Trophoblast cell (in vitro differentiated cells and primary cell): Measurements from ENCODE around the gene MAST4.

ENCODE experiments used
- DNase-seq, 2 donors: peaks; one replicate each; pipeline ENCODE4 v3.0.0-alpha.2; 2016
- H2AFZ ChIP-seq: 2 replicates; pipeline ENCODE4 v1.6.1; 2013; ENCODE audit warnings: low read length, moderate library complexity, mild to moderate bottlenecking; ENCODE audit not compliant: insufficient read depth, poor library complexity
- H2AK5ac ChIP-seq: 2 replicates; pipeline ENCODE4 v1.6.1; 2013; ENCODE audit warnings: mild to moderate bottlenecking, low read length
- H2BK120ac ChIP-seq: 2 replicates; pipeline ENCODE4 v1.6.1; 2013; ENCODE audit warnings: low read length, mild to moderate bottlenecking, moderate library complexity; ENCODE audit not compliant: insufficient read depth, poor library complexity
- H2BK12ac ChIP-seq: 2 replicates; pipeline ENCODE4 v1.6.1; 2013; ENCODE audit warnings: mild to moderate bottlenecking, low read length, moderate library complexity
- H2BK5ac ChIP-seq: 2 replicates; pipeline ENCODE4 v1.6.1; 2013; ENCODE audit warnings: low read length, low read depth, moderate library complexity, mild to moderate bottlenecking; ENCODE audit not compliant: poor library complexity
- H3K14ac ChIP-seq: 2 replicates; pipeline ENCODE4 v1.6.1; 2013; ENCODE audit warnings: mild to moderate bottlenecking, low read length
- H3K18ac ChIP-seq: 2 replicates; pipeline ENCODE4 v1.6.1; 2013; ENCODE audit warnings: mild to moderate bottlenecking, low read length
- H3K23ac ChIP-seq: 2 replicates; pipeline ENCODE4 v1.6.1; 2013; ENCODE audit warnings: low read length
- H3K27ac ChIP-seq: 2 replicates; pipeline ENCODE4 v1.5.1; 2013; ENCODE audit warnings: low read depth, mild to moderate bottlenecking, inconsistent platforms, low read length, moderate library complexity
- H3K27me3 ChIP-seq: 2 replicates; pipeline ENCODE4 v1.6.1; 2013; ENCODE audit warnings: inconsistent platforms, mild to moderate bottlenecking, low read length, moderate library complexity; ENCODE audit not compliant: insufficient read depth
- H3K36me3 ChIP-seq, 2 experiments: 1 replicate in 1 of 2; 2 replicates in 1 of 2; pipeline ENCODE4 v1.6.1; 2013; ENCODE audit warnings: low read length in 2 of 2, mild to moderate bottlenecking in 2 of 2, moderate library complexity in 1 of 2; ENCODE audit not compliant: insufficient read depth in 2 of 2, control insufficient read depth in 1 of 2
- H3K4ac ChIP-seq: 2 replicates; pipeline ENCODE4 v1.6.1; 2013; ENCODE audit warnings: low read depth, mild to moderate bottlenecking, low read length, moderate library complexity
- H3K4me1 ChIP-seq, 2 experiments: 1 replicate in 1 of 2; 2 replicates in 1 of 2; pipeline ENCODE4 v1.6.1; 2013; ENCODE audit warnings: low read length in 2 of 2, mild to moderate bottlenecking in 2 of 2, moderate library complexity in 1 of 2; ENCODE audit not compliant: insufficient read depth in 2 of 2, control insufficient read depth in 1 of 2
- H3K4me2 ChIP-seq: 2 replicates; pipeline ENCODE4 v1.6.1; 2013; ENCODE audit warnings: inconsistent platforms, mild to moderate bottlenecking, low read length, moderate library complexity
- H3K4me3 ChIP-seq: 2 replicates; pipeline ENCODE4 v1.5.1; 2013; ENCODE audit warnings: mild to moderate bottlenecking, low read depth, low read length, inconsistent platforms
- H3K79me1 ChIP-seq: one replicate; pipeline ENCODE4 v1.6.1; 2013; ENCODE audit warnings: low read length
- H3K79me2 ChIP-seq: 2 replicates; pipeline ENCODE4 v1.6.1; 2013; ENCODE audit warnings: low read length, mild to moderate bottlenecking; ENCODE audit not compliant: control insufficient read depth, insufficient read depth, poor library complexity
- H3K9ac ChIP-seq: 2 replicates; pipeline ENCODE4 v1.6.1; 2013; ENCODE audit warnings: mild to moderate bottlenecking, low read length
- H3K9me3 ChIP-seq: 2 replicates; pipeline ENCODE4 v1.6.1; 2013; ENCODE audit warnings: low read depth, mild to moderate bottlenecking, control low read depth, inconsistent platforms, low read length; ENCODE audit not compliant: insufficient read depth
- H4K12ac ChIP-seq: 2 replicates; pipeline ENCODE4 v1.6.1; 2013; ENCODE audit warnings: low read depth, mild to moderate bottlenecking, low read length, moderate library complexity
- H4K8ac ChIP-seq: 2 replicates; pipeline ENCODE4 v1.6.1; 2013; ENCODE audit warnings: low read depth, mild to moderate bottlenecking, low read length, moderate library complexity
- H4K91ac ChIP-seq: one replicate; pipeline ENCODE4 v1.6.1; 2013; ENCODE audit warnings: low read depth, mild to moderate bottlenecking, low read length, moderate library complexity
- WGBS: extraction: QIAGEN DNeasy Blood & Tissue Kit; methylation state at CpG from one replicate; pipeline ENCODE4 v1.1.7; 2013; ENCODE audit warnings: missing lambda C conversion rate; ENCODE audit not compliant: insufficient read length, insufficient coverage; ENCODE audit errors: extremely low coverage; 5-methylcytosine and 5-hydroxymethylcytosine counted together

The MAST4 gene

GRCh38 chr5:66587771-66588170 is 8.4 kb upstream of the MAST4 start:
- no peak overlapping the region for H2AFZ ChIP-seq
- H3K36me3 ChIP-seq, result no peaks in the 10 kb centered on the region

GRCh38 chr5:66596636-66597182 is 516 bp downstream of the MAST4 start:
- Histone ChIP-seq H2BK5ac (no peak overlapping the region), H3K79me2 (no peaks in the 10 kb centered on the region), H3K4me3 (peak overlapping the region; percentile 82), H3K27me3 (no peaks in the 10 kb centered on the region), H3K4me1 (peaks cover 2 to 3% of the 10 kb centered on the region in 2 experiments), H3K9me3 (peaks cover 2% of the 10 kb centered on the region), H3K4ac (no peak overlapping the region), H3K14ac (no peak overlapping the region), H3K79me1 (no peaks in the 10 kb centered on the region), H3K4me2 (peak overlapping the region; percentile 87), H3K18ac (peak overlapping the region; percentile 4), H3K9ac (no peak overlapping the region), H2AFZ (peak overlapping the region; percentile 54), H4K12ac (no peak overlapping the region), H2BK12ac (no peak overlapping the region), H3K27ac (no peak overlapping the region), H4K91ac (no peak overlapping the region), H3K36me3 (no peaks in the 10 kb centered on the region), H2AK5ac (no peak overlapping the region), H2BK120ac (no peak overlapping the region), H3K23ac (no peak overlapping the region), H4K8ac (no peak overlapping the region)
- DNase-seq, result peak; percentile 35 to 58
- no CpG with 5 or more reads among the region's 56 CpGs for WGBS

More at GRCh38 chr5:66587771-66588170, 8.4 kb upstream of the MAST4 start:
- H3K4me2 ChIP-seq, result no peak overlapping the region
- no CpG with 5 or more reads among the region's 4 CpGs for WGBS
- no peak for DNase-seq
- no peak overlapping the region for H3K23ac ChIP-seq
- H4K12ac ChIP-seq, result no peak overlapping the region
- H3K79me1 ChIP-seq, result no peaks in the 10 kb centered on the region
- H3K4me1 ChIP-seq, result no peaks in the 10 kb centered on the region
- H4K91ac ChIP-seq, result no peak overlapping the region
- no peak overlapping the region for H2BK120ac ChIP-seq
- no peak overlapping the region for H2AK5ac ChIP-seq
- H2BK12ac ChIP-seq, result no peak overlapping the region
- H3K4me3 ChIP-seq, result no peak overlapping the region
- no peak overlapping the region for H3K9ac ChIP-seq
- H4K8ac ChIP-seq, result no peak overlapping the region
- no peak overlapping the region for H2BK5ac ChIP-seq
- H3K9me3 ChIP-seq, result no peaks in the 10 kb centered on the region
- H3K14ac ChIP-seq, result no peak overlapping the region
- H3K4ac ChIP-seq, result no peak overlapping the region
- H3K27me3 ChIP-seq, result no peaks in the 10 kb centered on the region
- H3K27ac ChIP-seq, result no peak overlapping the region
- no peaks in the 10 kb centered on the region for H3K79me2 ChIP-seq
- no peak overlapping the region for H3K18ac ChIP-seq

GRCh38 chr5:66597183-66597757 is 1.1 kb downstream of the MAST4 start:
- Histone ChIP-seq H3K9ac (no peak overlapping the region), H3K36me3 (no peaks in the 10 kb centered on the region), H3K79me1 (no peaks in the 10 kb centered on the region), H3K4me1 (peaks cover 2 to 3% of the 10 kb centered on the region in 2 experiments), H2BK5ac (no peak overlapping the region), H3K27me3 (no peaks in the 10 kb centered on the region), H3K27ac (no peak overlapping the region), H3K18ac (no peak overlapping the region), H3K4me3 (peak overlapping the region; percentile 82), H3K9me3 (peaks cover 2% of the 10 kb centered on the region), H3K4me2 (peak overlapping the region; percentile 87), H2AK5ac (no peak overlapping the region), H3K14ac (no peak overlapping the region), H2BK120ac (no peak overlapping the region), H3K23ac (no peak overlapping the region), H4K12ac (no peak overlapping the region), H2BK12ac (no peak overlapping the region), H4K91ac (no peak overlapping the region), H3K4ac (no peak overlapping the region), H4K8ac (no peak overlapping the region), H3K79me2 (no peaks in the 10 kb centered on the region), H2AFZ (peak overlapping the region; percentile 56)
- DNase-seq, result peak; percentile 60 to 65
- WGBS, result no CpG with 5 or more reads among the region's 35 CpGs

GRCh38 chr5:66602621-66603020 is 6.4 kb downstream of the MAST4 start:
- H3K9me3 ChIP-seq, result peaks cover 2% of the 10 kb centered on the region
- no peak overlapping the region for H3K4ac ChIP-seq
- no peak overlapping the region for H3K4me2 ChIP-seq
- no peak overlapping the region for H2BK12ac ChIP-seq
- no peaks in the 10 kb centered on the region for H3K79me1 ChIP-seq
- no peak overlapping the region for H2BK5ac ChIP-seq
- H3K23ac ChIP-seq, result no peak overlapping the region
- H3K79me2 ChIP-seq, result no peaks in the 10 kb centered on the region
- no peak overlapping the region for H2BK120ac ChIP-seq
- H3K9ac ChIP-seq, result no peak overlapping the region
- no peak overlapping the region for H3K27ac ChIP-seq
- no peak overlapping the region for H3K4me3 ChIP-seq
- H3K4me1 ChIP-seq, result peaks cover 0 to under 1% of the 10 kb centered on the region in 2 experiments
- DNase-seq, result peak; percentile 67 to 83
- no peak overlapping the region for H4K8ac ChIP-seq
- H4K91ac ChIP-seq, result no peak overlapping the region
- no CpG with 5 or more reads among the region's 1 CpG for WGBS
- no peak overlapping the region for H4K12ac ChIP-seq
- no peak overlapping the region for H3K18ac ChIP-seq
- H2AK5ac ChIP-seq, result no peak overlapping the region
- H3K14ac ChIP-seq, result no peak overlapping the region
- no peak overlapping the region for H2AFZ ChIP-seq
- no peaks in the 10 kb centered on the region for H3K27me3 ChIP-seq
- no peaks in the 10 kb centered on the region for H3K36me3 ChIP-seq
